ENCODE results near the gene TPCN2. TPM values are rescaled to one million over a fixed set of nuclear protein-coding genes. Genes with fewer than 3 reads are reported as not detected.
"Not testable (repeated sequence)": the region's sequence is repeated elsewhere in the genome, so short reads cannot be mapped to it uniquely, and the experiment has no call there.

TPCN2 gene
- total RNA-seq, 2 donors from 2014 or later = 17.1 to 24.6 TPM

DNA sequence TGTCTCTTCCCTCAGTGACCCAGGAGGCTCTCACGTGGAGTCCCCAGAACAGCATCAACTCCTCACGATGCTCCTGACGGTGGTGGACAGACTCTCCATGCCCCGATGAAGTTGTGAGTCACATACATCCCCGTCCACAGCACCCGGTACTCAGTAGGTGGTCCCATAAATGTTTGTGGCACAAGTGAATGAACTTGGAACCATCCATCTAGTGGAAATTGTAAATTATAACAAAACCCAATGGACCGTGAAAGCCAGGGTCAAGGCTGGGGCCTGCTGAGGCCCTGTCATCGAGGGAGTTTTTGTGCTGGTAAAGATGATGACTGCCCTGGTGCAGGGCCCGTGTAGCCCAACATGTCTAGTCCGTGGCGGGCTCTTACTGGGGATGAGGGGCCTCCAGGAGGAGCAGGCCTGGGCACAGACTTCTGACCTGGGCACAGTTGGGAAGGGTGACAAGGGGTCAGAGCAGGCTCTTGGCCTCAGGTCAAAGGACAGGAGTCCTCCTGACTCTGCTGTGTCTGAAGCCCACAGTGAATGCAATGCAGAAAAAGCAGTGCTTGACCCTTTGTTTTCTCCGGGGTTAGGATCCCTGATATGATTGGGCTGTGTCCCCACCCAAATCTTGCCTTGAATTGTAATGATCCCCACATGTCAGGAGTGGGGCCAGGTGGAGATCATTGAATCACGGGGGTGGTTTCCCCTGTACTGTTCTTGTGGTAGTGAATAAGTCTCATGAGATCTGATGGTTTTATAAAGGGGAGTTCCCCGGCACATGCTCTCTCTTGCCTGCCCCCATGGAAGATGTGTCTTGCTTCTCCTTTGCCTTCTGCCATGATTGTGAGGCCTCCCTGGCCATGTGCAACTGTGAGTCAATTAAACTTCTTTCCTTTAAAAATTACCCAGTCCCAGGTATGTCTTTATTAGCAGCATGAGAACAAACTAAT, 87.0 kb downstream of the TPCN2 start:
- DNase-seq (ENCODE audit: low spot score) = no peak
- H3K27ac Mint-ChIP-seq = no peak overlapping the region
- H3K27me3 Mint-ChIP-seq = peaks cover 0 to 8% of the 10 kb centered on the region in 2 donors

DNA sequence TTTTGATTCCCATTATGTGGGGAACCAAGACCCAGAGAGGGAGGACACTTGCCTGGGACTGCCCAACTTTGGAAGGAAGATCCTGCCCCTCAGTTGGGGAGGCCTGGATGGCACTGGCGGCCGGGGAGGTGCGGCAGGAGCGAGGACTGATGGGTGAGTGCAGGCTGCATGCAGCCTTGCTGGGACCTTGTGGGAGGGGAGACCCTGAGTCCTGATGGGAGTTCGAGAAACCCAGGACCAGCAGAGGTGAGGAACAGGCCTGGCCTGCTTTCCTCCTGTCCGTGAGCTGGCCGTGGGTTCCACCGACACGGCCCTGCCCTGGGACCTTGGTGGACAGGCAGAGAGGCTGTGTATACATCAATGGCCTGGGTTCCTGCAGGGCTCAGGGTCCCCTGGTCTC, 87.7 kb downstream of the TPCN2 start:
- no peaks in the 10 kb centered on the region for H3K4me1 Mint-ChIP-seq (ENCODE audit: low read depth in 2 of 2)
- H3K36me3 Mint-ChIP-seq = no peaks in the 10 kb centered on the region
- DNase-seq (ENCODE audit: low spot score) (no peak), ATAC-seq (no peak)
- H3K4me3 Mint-ChIP-seq = no peak overlapping the region
- H3K9me3 Mint-ChIP-seq = no peaks in the 10 kb centered on the region
- no peak overlapping the region for H3K27ac Mint-ChIP-seq
- peaks cover 0 to 8% of the 10 kb centered on the region in 2 donors for H3K27me3 Mint-ChIP-seq

More for the DNA sequence above, 87.0 kb downstream of the TPCN2 start:
- H3K36me3 Mint-ChIP-seq = no peaks in the 10 kb centered on the region
- H3K4me1 Mint-ChIP-seq (ENCODE audit: low read depth in 2 of 2) = no peaks in the 10 kb centered on the region
- H3K9me3 Mint-ChIP-seq = no peaks in the 10 kb centered on the region
- H3K4me3 Mint-ChIP-seq = no peak overlapping the region
- no peak for ATAC-seq

GRCh38 chr11:69137151-69137844, 88.6 kb downstream of the TPCN2 start:
- no peaks in the 10 kb centered on the region for H3K4me1 Mint-ChIP-seq (ENCODE audit: low read depth in 2 of 2)
- no peak overlapping the region for H3K4me3 Mint-ChIP-seq
- DNase-seq (ENCODE audit: low spot score) (no peak), ATAC-seq (no peak)
- no peaks in the 10 kb centered on the region for H3K9me3 Mint-ChIP-seq
- peaks cover 0 to 14% of the 10 kb centered on the region in 2 donors for H3K27me3 Mint-ChIP-seq
- H3K27ac Mint-ChIP-seq = no peak overlapping the region
- H3K36me3 Mint-ChIP-seq = no peaks in the 10 kb centered on the region

DNA sequence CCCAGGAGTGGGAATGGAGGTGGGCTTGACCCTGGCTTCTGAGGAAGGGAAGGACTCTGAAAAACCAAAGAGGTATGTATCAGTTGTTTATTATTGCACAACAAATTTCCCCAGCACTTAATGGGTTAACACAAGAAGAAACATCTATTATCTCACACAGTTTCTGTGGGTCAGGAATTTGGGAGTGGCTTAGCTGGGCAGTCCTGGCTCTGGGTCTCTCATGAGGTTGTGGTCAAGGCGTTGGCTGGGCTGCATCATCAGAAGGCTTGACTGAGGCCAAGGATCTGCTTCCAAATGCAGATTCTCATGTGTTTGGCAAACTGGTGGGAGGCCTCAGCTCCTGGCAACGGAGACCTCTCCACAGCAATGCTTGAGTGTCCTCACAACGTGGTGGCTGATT, 89.5 kb downstream of the TPCN2 start:
- Mint-ChIP-seq H3K36me3 (no peaks in the 10 kb centered on the region), H3K27ac (no peak overlapping the region), H3K9me3 (no peaks in the 10 kb centered on the region), H3K4me3 (no peak overlapping the region), H3K4me1 (ENCODE audit: low read depth in 2 of 2) (no peaks in the 10 kb centered on the region), H3K27me3 (peaks cover 0 to 14% of the 10 kb centered on the region in 2 donors)
- ATAC-seq (no peak), DNase-seq (ENCODE audit: low spot score) (no peak)

GRCh38 chr11:69140161-69140560, 91.4 kb downstream of the TPCN2 start:
- not testable (repeated sequence) for H3K27ac Mint-ChIP-seq, H3K9me3 Mint-ChIP-seq
- H3K27me3 Mint-ChIP-seq = peaks cover 0 to 21% of the 10 kb centered on the region in 2 donors

DNA sequence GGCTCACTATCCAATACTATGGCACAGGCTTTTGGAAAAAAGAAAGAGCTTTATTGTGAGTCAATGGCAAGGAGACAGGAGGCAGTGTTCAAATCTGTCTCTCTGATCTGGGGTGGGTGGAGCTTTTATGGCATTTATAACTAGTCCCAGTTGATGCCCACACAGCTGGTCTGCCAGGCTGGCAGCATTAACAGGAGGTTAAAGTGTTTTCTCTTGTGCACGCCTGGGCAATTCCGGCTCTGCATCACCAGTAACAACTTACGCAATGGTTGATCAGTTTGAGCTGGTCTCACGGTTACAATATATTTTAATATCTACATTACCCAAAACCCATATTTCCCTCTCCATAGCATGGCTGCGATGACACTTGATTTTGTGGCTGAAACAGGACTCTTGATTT, 91.9 kb downstream of the TPCN2 start:
- Mint-ChIP-seq H3K4me1 (ENCODE audit: low read depth in 2 of 2) (no peaks in the 10 kb centered on the region), H3K4me3 (no peak overlapping the region), H3K36me3 (peaks cover 3% of the 10 kb centered on the region), H3K27me3 (peaks cover 2 to 21% of the 10 kb centered on the region in 2 donors), H3K27ac (no peak overlapping the region), H3K9me3 (no peaks in the 10 kb centered on the region)
- no peak for DNase-seq (ENCODE audit: low spot score)
- ATAC-seq = no peak

More at GRCh38 chr11:69140161-69140560, 91.4 kb downstream of the TPCN2 start:
- not testable (repeated sequence) for H3K36me3 Mint-ChIP-seq; DNase-seq (ENCODE audit: low spot score); H3K4me1 Mint-ChIP-seq (ENCODE audit: low read depth in 2 of 2); H3K4me3 Mint-ChIP-seq; ATAC-seq

GRCh38 chr11:69141742-69142141, 93.0 kb downstream of the TPCN2 start:
- no peak overlapping the region for H3K27ac Mint-ChIP-seq
- H3K36me3 Mint-ChIP-seq = peaks cover 14% of the 10 kb centered on the region
- DNase-seq (ENCODE audit: low spot score) = no peak
- peaks cover 12 to 20% of the 10 kb centered on the region in 2 donors for H3K27me3 Mint-ChIP-seq
- H3K4me1 Mint-ChIP-seq (ENCODE audit: low read depth in 2 of 2) = no peaks in the 10 kb centered on the region
- no peak overlapping the region for H3K4me3 Mint-ChIP-seq
- peaks cover 4% of the 10 kb centered on the region for H3K9me3 Mint-ChIP-seq
- ATAC-seq = no peak

DNA sequence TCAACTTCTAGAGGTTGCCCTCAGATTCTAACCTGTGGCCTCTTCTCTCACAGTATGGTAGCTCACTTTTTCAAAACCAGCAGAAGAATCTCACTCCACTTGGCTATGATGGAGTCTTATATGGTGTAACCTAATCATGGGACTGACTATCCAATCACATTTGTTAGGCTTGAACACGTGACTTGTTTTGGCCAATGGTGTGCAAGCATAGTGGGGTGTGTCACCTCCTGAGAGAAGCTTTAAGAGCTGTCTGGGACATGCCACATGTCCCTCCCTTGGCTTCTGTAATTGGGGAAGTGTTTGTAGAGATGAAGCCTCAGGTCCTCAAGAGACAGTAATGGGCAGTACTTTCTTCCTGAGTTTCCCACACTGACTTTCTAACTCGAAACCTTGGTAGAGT, 94.2 kb downstream of the TPCN2 start:
- Mint-ChIP-seq H3K4me1 (ENCODE audit: low read depth in 2 of 2) (no peaks in the 10 kb centered on the region), H3K4me3 (no peak overlapping the region), H3K27me3 (peaks cover 12 to 21% of the 10 kb centered on the region in 2 donors), H3K27ac (no peak overlapping the region), H3K36me3 (peaks cover 14% of the 10 kb centered on the region), H3K9me3 (peaks cover 4% of the 10 kb centered on the region)
- DNase-seq (ENCODE audit: low spot score) (no peak), ATAC-seq (no peak)

GRCh38 chr11:69144316-69145049, 95.8 kb downstream of the TPCN2 start:
- Mint-ChIP-seq H3K4me1 (ENCODE audit: low read depth in 2 of 2) (peaks cover 0 to 2% of the 10 kb centered on the region in 2 donors), H3K27me3 (peaks cover 12 to 28% of the 10 kb centered on the region in 2 donors), H3K27ac (no peak overlapping the region), H3K4me3 (no peak overlapping the region), H3K36me3 (peaks cover 14% of the 10 kb centered on the region), H3K9me3 (peaks cover 4% of the 10 kb centered on the region)
- ATAC-seq = no peak
- no peak for DNase-seq (ENCODE audit: low spot score)

DNA sequence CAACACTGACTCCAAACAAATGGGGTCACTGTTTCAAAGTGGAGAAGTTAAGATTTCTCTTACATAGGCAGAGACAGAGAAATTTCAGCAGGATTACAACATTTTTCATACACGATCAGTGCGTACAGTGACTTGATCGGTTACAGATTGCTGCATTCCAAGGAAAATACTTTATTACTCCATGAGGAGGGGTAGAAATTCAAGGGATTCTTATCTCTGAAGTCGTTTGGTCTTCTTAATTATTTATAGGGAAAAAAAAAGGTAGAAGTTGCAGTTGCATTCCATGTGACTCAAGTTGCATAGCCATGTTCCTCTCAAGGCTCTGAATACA, 96.3 kb downstream of the TPCN2 start:
- no peak overlapping the region for H3K4me3 Mint-ChIP-seq
- H3K36me3 Mint-ChIP-seq = peaks cover 15% of the 10 kb centered on the region
- no peak for ATAC-seq
- H3K27ac Mint-ChIP-seq = no peak overlapping the region
- peaks cover 4% of the 10 kb centered on the region for H3K9me3 Mint-ChIP-seq
- no peak for DNase-seq (ENCODE audit: low spot score)
- H3K4me1 Mint-ChIP-seq (ENCODE audit: low read depth in 2 of 2) = peaks cover 0 to 2% of the 10 kb centered on the region in 2 donors
- peaks cover 12 to 28% of the 10 kb centered on the region in 2 donors for H3K27me3 Mint-ChIP-seq

DNA sequence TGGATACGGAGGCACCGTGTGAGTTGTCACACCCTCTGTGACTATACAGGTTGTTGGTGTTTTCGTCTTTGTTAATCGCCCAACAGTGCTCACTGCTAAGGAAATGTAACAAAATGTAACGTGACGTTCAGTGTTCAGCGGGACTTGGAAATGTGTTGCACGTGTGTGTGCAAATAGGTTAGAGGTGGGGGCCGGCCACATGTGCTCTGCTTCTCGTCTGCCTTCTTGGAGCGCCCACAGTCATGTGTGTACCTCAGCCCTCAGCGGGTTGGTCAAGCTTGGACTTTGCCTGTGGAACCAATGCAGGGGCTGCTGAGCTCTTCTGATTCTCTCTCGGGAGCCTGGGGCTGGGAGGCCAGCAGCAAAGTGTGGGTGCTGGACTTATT, 99.6 kb downstream of the TPCN2 start:
- Mint-ChIP-seq H3K9me3 (peaks cover 4% of the 10 kb centered on the region), H3K27me3 (peaks cover 12 to 30% of the 10 kb centered on the region in 2 donors), H3K4me3 (no peak overlapping the region), H3K27ac (no peak overlapping the region), H3K4me1 (ENCODE audit: low read depth in 2 of 2) (peaks cover 0 to 2% of the 10 kb centered on the region in 2 donors), H3K36me3 (peaks cover 19% of the 10 kb centered on the region)
- no peak for ATAC-seq
- no peak for DNase-seq (ENCODE audit: low spot score)

DNA sequence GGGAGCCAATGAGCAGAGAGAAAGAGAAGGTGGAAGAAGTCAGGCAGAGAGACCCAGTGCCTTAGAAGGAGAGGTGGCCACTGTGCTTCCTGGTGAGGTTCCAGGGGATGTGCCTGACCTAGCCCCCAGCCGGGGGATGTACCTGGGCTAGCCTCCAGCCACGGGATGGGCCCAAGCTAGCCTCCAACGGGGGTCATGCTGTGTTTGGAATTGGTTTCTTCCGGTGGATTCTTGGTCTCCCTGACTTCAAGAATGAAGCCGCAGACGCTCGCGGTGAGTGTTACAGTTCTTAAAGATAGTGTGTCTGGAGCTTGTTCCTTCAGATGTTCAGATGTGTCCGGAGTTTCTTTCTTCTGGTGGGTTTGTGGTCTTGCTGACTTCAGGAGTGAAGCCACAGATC, 100.1 kb downstream of the TPCN2 start:
- Mint-ChIP-seq H3K36me3 (peaks cover 19% of the 10 kb centered on the region), H3K4me1 (ENCODE audit: low read depth in 2 of 2) (peaks cover 0 to 2% of the 10 kb centered on the region in 2 donors), H3K9me3 (peaks cover 4% of the 10 kb centered on the region), H3K4me3 (no peak overlapping the region), H3K27me3 (peaks cover 12 to 31% of the 10 kb centered on the region in 2 donors), H3K27ac (no peak overlapping the region)
- no peak for DNase-seq (ENCODE audit: low spot score)
- ATAC-seq = no peak

- not testable (repeated sequence) for DNase-seq (ENCODE audit: low spot score); H3K27ac Mint-ChIP-seq; H3K4me1 Mint-ChIP-seq (ENCODE audit: low read depth in 2 of 2); ATAC-seq; H3K4me3 Mint-ChIP-seq; H3K9me3 Mint-ChIP-seq
- Mint-ChIP-seq H3K36me3 (peaks cover 19% of the 10 kb centered on the region), H3K27me3 (peaks cover 12 to 27% of the 10 kb centered on the region in 2 donors)
These were observed 100.8 kb downstream of the TPCN2 start for GRCh38 chr11:69149338-69150045.
